Testis (tissue), 3 donors: ENCODE data around the gene DENND1A. TPM values are rescaled to one million over a fixed set of nuclear protein-coding genes. Genes with fewer than 3 reads are reported as not detected.

ENCODE experiments used
- DNase-seq: peaks from one replicate; pipeline ENCODE4 v3.0.0-alpha.2; 2019
- H3K27ac ChIP-seq, 2 donors: fragments of 200-600 bp; sonication (generic); one replicate each; pipeline ENCODE4 v1.5.1; 2019
- H3K27me3 ChIP-seq: fragments of 200-600 bp; sonication (generic); one replicate; pipeline ENCODE4 v1.5.1; 2019
- H3K36me3 ChIP-seq: fragments of 200-600 bp; sonication (generic); one replicate; pipeline ENCODE4 v1.5.1; 2017; ENCODE audit warnings: low read depth; ENCODE audit errors: missing control alignments
- H3K4me1 ChIP-seq: fragments of 200-600 bp; sonication (generic); one replicate; pipeline ENCODE4 v1.5.1; 2019
- H3K4me3 ChIP-seq, 2 donors: fragments of 200-600 bp; sonication (generic); one replicate each; pipeline ENCODE4 v1.5.1; 2017 to 2019
- H3K9me3 ChIP-seq: fragments of 200-600 bp; sonication (generic); one replicate; pipeline ENCODE4 v1.5.1; 2017
- POLR2A ChIP-seq: fragments of 450-650 bp; IDR thresholded peaks from one replicate; pipeline ENCODE4 v1.6.1; 2017; ENCODE audit warnings: antibody characterized with exemption, mild to moderate bottlenecking, moderate library complexity
- WGBS, 2 donors: methylation state at CpG; one replicate each; pipeline ENCODE4 v1.1.5; 2018; 5-methylcytosine and 5-hydroxymethylcytosine counted together
- intact Hi-C: fragments of 100-400 bp; cut with DNase I; formaldehyde crosslinking; loops from one replicate; pipeline ENCODE4 v1.15.1; 2023; ENCODE audit warnings: low total_unique reads
- polyA plus RNA-seq: library from polyadenylated mRNA; stranded (reverse); fragments of 350-450 nt; fragmentation: Illumina TruSeq; extraction: RNeasy Lipid Tissue Mini Kit (QIAGEN cat#74804); gene quantifications from one replicate; pipeline ENCODE4 v1.2.3, GENCODE V29; 2014; ENCODE audit warnings: low read depth, low replicate concordance; ENCODE audit not compliant: insufficient read depth
- total RNA-seq, 2 donors: library from RNA; depleted of rRNA; stranded (reverse); fragments of >200 nt; gene quantifications; one replicate each; pipeline ENCODE4 v1.2.3, GENCODE V29; 2016
- TF ChIP-seq, protein P1 (sequence below), 3 experiments: fragments of 450-650 bp in 2 of 3; fragments of 200-600 bp in 1 of 3; sonication (generic) in 1 of 3; IDR thresholded peaks; one replicate each; pipeline ENCODE4 v1.5.1; 2016 to 2019; ENCODE audit warnings: antibody characterized with exemption in 3 of 3, mild to moderate bottlenecking in 2 of 3, moderate library complexity in 1 of 3

DENND1A gene
- total and polyA plus RNA-seq, 3 donors from 2014 or later, result 20.3 to 47.4 (median 44.9) TPM

DNA sequence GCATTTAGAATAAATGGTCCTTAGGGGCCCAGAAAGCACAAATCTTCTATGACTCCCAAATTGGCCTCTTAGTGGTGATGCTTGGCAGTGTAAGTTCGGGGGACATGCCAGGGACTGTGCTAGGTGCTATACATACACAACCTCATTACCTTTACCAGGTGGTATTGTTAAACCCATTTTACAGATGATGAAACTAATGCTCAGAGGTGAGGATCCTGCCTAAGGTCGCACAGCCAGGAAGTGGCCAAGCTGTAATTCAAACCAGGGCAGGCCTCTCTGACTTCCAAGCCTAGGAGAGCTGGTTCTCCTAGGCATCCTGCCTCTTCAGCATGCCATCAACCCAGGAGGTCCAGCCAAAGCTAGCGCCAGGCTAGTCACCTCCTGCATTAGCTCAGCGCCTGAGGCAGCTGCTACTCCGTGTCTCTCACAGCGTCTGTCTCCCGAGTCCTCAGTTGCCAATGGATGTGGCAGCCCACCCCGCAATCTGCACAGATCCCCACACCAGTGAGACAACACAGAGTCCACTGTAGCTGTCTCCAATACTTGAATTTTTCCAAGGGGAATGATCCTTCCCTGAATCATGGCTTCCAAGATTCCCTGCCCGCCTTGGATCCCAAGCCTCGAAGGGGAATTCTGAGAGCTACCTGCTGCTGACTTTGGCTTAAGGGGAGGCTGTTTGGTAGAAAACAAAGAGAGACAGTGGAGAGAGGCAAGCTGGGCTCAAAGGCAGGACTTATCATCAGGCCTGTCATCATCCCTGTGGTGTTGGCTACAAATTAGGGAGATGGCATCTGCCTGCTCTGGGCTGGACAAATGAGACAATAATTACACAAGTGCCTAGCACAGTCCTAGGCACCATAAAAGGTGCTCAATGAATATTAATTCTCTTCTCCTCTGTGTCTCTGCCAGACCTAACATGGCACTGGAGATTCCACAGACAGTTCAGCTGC is 521.3 kb downstream of the DENND1A start:
- H3K9me3 ChIP-seq, result no peaks in the 10 kb centered on the region
- TF ChIP-seq, protein P1, sequence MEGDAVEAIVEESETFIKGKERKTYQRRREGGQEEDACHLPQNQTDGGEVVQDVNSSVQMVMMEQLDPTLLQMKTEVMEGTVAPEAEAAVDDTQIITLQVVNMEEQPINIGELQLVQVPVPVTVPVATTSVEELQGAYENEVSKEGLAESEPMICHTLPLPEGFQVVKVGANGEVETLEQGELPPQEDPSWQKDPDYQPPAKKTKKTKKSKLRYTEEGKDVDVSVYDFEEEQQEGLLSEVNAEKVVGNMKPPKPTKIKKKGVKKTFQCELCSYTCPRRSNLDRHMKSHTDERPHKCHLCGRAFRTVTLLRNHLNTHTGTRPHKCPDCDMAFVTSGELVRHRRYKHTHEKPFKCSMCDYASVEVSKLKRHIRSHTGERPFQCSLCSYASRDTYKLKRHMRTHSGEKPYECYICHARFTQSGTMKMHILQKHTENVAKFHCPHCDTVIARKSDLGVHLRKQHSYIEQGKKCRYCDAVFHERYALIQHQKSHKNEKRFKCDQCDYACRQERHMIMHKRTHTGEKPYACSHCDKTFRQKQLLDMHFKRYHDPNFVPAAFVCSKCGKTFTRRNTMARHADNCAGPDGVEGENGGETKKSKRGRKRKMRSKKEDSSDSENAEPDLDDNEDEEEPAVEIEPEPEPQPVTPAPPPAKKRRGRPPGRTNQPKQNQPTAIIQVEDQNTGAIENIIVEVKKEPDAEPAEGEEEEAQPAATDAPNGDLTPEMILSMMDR (IDR thresholded peaks at IDR 0.05), result no peak
- no peak for TF ChIP-seq POLR2A
- no peaks in the 10 kb centered on the region for H3K27me3 ChIP-seq
- H3K36me3 ChIP-seq, result no peaks in the 10 kb centered on the region
- no peak overlapping the region for H3K27ac ChIP-seq
- intact Hi-C loops, result no loop called here
- no peak for DNase-seq
- no peaks in the 10 kb centered on the region for H3K4me1 ChIP-seq
- no peak overlapping the region for H3K4me3 ChIP-seq
- 81 to 92% methylated on average over 7 to 10 of the region's 10 CpGs for WGBS, 2 donors

DNA sequence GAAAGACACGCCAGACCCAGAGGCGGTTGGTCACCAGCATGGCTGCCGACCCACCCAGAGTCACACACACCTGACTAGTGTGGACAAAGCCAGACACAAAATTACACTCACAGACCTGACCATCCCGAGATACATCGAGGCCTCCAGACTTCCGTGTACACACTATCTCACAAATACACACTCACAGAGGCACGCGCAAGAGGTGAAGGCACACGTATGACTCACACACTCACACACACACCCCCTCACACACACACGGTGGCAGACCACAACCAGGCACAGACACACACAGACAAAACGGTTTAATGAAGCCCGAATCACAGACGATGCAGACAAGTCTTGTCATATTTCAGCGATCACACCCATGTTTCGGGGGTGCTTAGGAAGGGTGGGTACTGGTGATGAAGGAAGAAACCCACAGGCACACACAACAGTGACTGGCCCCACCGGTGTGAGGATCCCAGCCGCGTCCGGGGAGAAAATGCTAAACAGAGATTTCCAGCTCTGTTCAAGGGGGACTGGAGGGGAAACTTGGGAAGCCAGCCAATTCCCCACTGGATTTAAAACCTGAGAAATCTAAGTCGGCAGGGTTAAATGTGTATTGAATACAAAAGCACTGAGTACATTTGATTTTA is 522.6 kb downstream of the DENND1A start:
- H3K4me3 ChIP-seq, result no peak overlapping the region
- no peaks in the 10 kb centered on the region for H3K36me3 ChIP-seq
- no peak for TF ChIP-seq POLR2A
- TF ChIP-seq, protein P1 (IDR thresholded peaks at IDR 0.05), result no peak
- DNase-seq, result no peak
- H3K27ac ChIP-seq, result no peak overlapping the region
- H3K27me3 ChIP-seq, result no peaks in the 10 kb centered on the region
- intact Hi-C loops, result no loop called here
- 84 to 85% methylated on average over 19 to 20 of the region's 20 CpGs for WGBS, 2 donors
- no peaks in the 10 kb centered on the region for H3K9me3 ChIP-seq
- no peaks in the 10 kb centered on the region for H3K4me1 ChIP-seq

DNA sequence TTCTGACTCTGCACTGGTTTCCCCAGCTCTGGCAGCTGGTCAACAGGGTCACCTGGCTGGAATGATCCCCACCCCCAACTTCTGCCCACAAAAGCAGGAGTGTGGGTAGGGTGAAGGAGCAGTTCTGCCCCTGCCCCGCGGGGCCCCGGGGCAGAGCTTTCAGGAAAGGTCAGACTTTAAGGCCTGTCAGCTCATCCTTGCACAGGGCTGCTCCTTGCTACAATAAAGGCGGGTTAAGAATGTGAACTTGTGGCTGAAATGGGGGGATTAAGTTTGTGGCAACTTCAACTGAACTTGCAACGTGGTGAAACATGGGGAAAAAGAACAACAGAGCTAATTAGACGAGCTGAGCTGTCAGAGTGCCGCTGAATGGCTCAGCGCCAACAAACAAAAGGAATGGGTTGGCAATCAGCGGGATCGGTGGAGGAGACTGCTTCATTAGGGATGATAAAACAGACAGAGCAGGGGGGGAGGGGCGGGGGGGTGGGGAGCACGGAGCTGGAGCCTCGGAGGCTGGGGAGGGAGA is 523.2 kb downstream of the DENND1A start:
- Histone ChIP-seq H3K9me3 (no peaks in the 10 kb centered on the region), H3K27ac (no peak overlapping the region), H3K27me3 (no peaks in the 10 kb centered on the region), H3K4me3 (no peak overlapping the region), H3K4me1 (no peaks in the 10 kb centered on the region), H3K36me3 (no peaks in the 10 kb centered on the region)
- TF ChIP-seq POLR2A, result no peak
- TF ChIP-seq, protein P1 (IDR thresholded peaks at IDR 0.05), result no peak
- DNase-seq, result no peak
- intact Hi-C loops, result no loop called here
- WGBS, 2 donors, result 63 to 71% methylated on average over 13 of the region's 13 CpGs

DNA sequence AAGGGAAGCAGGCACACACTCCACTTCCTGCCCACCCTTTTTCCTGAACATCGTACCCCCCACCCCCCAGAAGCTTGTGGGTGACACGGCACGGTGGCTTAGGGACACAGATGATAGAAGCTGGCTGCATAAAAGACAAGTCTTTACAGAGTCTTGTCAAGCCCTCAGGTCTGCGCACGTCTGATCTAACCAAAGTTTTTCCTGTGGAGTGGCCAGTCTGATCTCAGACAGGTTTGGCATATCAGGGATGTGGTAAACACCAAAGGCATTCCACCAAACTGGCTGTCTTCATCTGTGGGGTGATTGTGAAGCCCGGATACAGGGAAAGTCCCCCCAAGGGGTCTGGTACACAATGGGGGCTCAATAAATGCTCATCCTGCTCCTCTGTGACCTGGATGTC is 523.9 kb downstream of the DENND1A start:
- intact Hi-C loops, result no loop called here
- WGBS, 2 donors, result 96% methylated on average over 6 of the region's 6 CpGs
- no peak for DNase-seq
- Histone ChIP-seq H3K36me3 (no peaks in the 10 kb centered on the region), H3K27ac (no peak overlapping the region), H3K4me1 (no peaks in the 10 kb centered on the region), H3K9me3 (no peaks in the 10 kb centered on the region), H3K4me3 (no peak overlapping the region), H3K27me3 (no peaks in the 10 kb centered on the region)
- TF ChIP-seq, protein P1 (IDR thresholded peaks at IDR 0.05), result no peak
- no peak for TF ChIP-seq POLR2A
